ENCODE results near the gene APH1A.

Gene APH1A

GRCh38 chr1:150259758-150260669 is 8.8 kb downstream of the APH1A start:
- TF ChIP-seq TAF1 (IDR thresholded peaks at IDR 0.05; ENCODE audit: borderline replicate concordance, insufficient read depth, low read length) (no peak), FOXP2 (optimal IDR thresholded peaks at IDR 0.05; ENCODE audit: borderline replicate concordance, extremely low read depth, extremely low read length, insufficient read depth) (no peak), SIN3A (IDR thresholded peaks at IDR 0.05; ENCODE audit: borderline replicate concordance, insufficient read depth, low read length) (no peak), POLR2AphosphoS5 (IDR thresholded peaks at IDR 0.05; ENCODE audit: low read depth, low read length) (no peak)
- TF ChIP-seq, protein P1, sequence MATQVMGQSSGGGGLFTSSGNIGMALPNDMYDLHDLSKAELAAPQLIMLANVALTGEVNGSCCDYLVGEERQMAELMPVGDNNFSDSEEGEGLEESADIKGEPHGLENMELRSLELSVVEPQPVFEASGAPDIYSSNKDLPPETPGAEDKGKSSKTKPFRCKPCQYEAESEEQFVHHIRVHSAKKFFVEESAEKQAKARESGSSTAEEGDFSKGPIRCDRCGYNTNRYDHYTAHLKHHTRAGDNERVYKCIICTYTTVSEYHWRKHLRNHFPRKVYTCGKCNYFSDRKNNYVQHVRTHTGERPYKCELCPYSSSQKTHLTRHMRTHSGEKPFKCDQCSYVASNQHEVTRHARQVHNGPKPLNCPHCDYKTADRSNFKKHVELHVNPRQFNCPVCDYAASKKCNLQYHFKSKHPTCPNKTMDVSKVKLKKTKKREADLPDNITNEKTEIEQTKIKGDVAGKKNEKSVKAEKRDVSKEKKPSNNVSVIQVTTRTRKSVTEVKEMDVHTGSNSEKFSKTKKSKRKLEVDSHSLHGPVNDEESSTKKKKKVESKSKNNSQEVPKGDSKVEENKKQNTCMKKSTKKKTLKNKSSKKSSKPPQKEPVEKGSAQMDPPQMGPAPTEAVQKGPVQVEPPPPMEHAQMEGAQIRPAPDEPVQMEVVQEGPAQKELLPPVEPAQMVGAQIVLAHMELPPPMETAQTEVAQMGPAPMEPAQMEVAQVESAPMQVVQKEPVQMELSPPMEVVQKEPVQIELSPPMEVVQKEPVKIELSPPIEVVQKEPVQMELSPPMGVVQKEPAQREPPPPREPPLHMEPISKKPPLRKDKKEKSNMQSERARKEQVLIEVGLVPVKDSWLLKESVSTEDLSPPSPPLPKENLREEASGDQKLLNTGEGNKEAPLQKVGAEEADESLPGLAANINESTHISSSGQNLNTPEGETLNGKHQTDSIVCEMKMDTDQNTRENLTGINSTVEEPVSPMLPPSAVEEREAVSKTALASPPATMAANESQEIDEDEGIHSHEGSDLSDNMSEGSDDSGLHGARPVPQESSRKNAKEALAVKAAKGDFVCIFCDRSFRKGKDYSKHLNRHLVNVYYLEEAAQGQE (IDR thresholded peaks at IDR 0.05; ENCODE audit: insufficient read depth in 1 of 2, low read depth in 2 of 2, low read length in 2 of 2), result no peak

GRCh38 chr1:150259217-150259616 is 9.6 kb downstream of the APH1A start:
- TF ChIP-seq TAF1 (IDR thresholded peaks at IDR 0.05; ENCODE audit: borderline replicate concordance, insufficient read depth, low read length) (no peak), POLR2AphosphoS5 (IDR thresholded peaks at IDR 0.05; ENCODE audit: low read depth, low read length) (no peak), FOXP2 (optimal IDR thresholded peaks at IDR 0.05; ENCODE audit: borderline replicate concordance, extremely low read depth, extremely low read length, insufficient read depth) (no peak), SIN3A (IDR thresholded peaks at IDR 0.05; ENCODE audit: borderline replicate concordance, insufficient read depth, low read length) (no peak)

GRCh38 chr1:150257624-150258585 is 10.9 kb downstream of the APH1A start, which contains the start of gene CA14:
TSS of gene CA14 (plus strand) at chr1:150257774. CDS start at chr1:150258129, 355 bp downstream.
- TF ChIP-seq, protein P1 (IDR thresholded peaks at IDR 0.05; ENCODE audit: insufficient read depth in 1 of 2, low read depth in 2 of 2, low read length in 2 of 2), result no peak
- TF ChIP-seq SIN3A (IDR thresholded peaks at IDR 0.05; ENCODE audit: borderline replicate concordance, insufficient read depth, low read length), result no peak
- TF ChIP-seq TAF1 (IDR thresholded peaks at IDR 0.05; ENCODE audit: borderline replicate concordance, insufficient read depth, low read length), result no peak
- TF ChIP-seq POLR2AphosphoS5 (IDR thresholded peaks at IDR 0.05; ENCODE audit: low read depth, low read length), result no peak
- no peak for TF ChIP-seq FOXP2 (optimal IDR thresholded peaks at IDR 0.05; ENCODE audit: borderline replicate concordance, extremely low read depth, extremely low read length, insufficient read depth)

DNA sequence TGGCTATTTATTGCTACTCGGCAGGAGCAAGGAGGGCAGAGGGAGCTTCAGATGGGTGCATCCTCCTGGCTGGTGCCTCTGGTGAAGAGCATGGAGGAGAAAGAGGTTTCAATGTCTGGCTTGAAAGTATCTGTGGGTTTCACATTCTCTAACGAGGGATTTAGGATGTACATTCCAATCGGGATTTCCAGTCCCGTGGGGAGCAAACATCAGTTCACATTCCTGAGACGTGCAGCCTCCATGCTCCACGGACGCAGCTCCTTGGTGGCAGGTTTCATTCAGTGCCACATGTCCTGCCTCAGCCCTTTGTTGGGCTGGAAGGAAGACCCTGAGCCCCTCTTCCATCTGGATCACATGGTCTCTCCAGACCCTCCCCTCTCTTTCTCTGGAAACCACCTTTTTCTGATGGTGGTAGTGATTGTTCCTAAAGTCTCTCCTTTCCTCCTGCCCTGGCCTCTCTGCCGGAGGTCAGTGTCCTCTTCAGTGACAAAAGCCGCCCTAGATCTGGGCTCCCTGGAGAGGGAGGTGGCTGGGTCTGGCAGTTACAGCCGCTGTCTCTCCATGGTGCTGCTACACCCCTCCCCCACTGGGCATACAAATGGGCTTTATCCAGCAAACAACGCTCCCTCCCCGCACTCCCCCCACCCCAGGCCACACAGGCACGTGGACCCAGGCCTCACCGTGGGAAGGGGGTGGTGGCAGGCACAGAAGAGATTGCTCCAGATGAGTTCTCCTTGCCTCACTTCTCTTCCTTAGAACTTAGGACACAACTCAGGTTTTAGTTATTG is 12.1 kb downstream of the APH1A start:
- no peak for TF ChIP-seq SIN3A (IDR thresholded peaks at IDR 0.05; ENCODE audit: borderline replicate concordance, insufficient read depth, low read length)

- TF ChIP-seq FOXP2 (optimal IDR thresholded peaks at IDR 0.05; ENCODE audit: borderline replicate concordance, extremely low read depth, extremely low read length, insufficient read depth) (no peak), POLR2AphosphoS5 (IDR thresholded peaks at IDR 0.05; ENCODE audit: low read depth, low read length) (no peak), TAF1 (IDR thresholded peaks at IDR 0.05; ENCODE audit: borderline replicate concordance, insufficient read depth, low read length) (no peak), SIN3A (IDR thresholded peaks at IDR 0.05; ENCODE audit: borderline replicate concordance, insufficient read depth, low read length) (no peak)
These were observed 12.6 kb downstream of the APH1A start for GRCh38 chr1:150256198-150256553.

- no peak for TF ChIP-seq SIN3A (IDR thresholded peaks at IDR 0.05; ENCODE audit: borderline replicate concordance, insufficient read depth, low read length)
- TF ChIP-seq TAF1 (IDR thresholded peaks at IDR 0.05; ENCODE audit: borderline replicate concordance, insufficient read depth, low read length), result no peak
- TF ChIP-seq, protein P1 (IDR thresholded peaks at IDR 0.05; ENCODE audit: insufficient read depth in 1 of 2, low read depth in 2 of 2, low read length in 2 of 2), result no peak
- no peak for TF ChIP-seq POLR2AphosphoS5 (IDR thresholded peaks at IDR 0.05; ENCODE audit: low read depth, low read length)
- TF ChIP-seq FOXP2 (optimal IDR thresholded peaks at IDR 0.05; ENCODE audit: borderline replicate concordance, extremely low read depth, extremely low read length, insufficient read depth), result no peak
These were observed 18.9 kb downstream of the APH1A start for GRCh38 chr1:150249936-150250335.
